Panc1 (cell line): ENCODE results near the gene STYXL1. TPM values are rescaled to one million over a fixed set of nuclear protein-coding genes. Genes with fewer than 3 reads are reported as not detected.

ENCODE experiments used
- ATAC-seq: fragments of 200-7000 bp; cut with Tn5 transposase; 2 replicates; pipeline ENCODE4 v1.9.1; 2020; ENCODE audit warnings: mild to moderate bottlenecking, moderate library complexity
- BruUV-seq: library from RNA; stranded (reverse); fragments of 400-500 nt; replicated peaks from 2 replicates; lab custom pipeline; 2021; lab: Mats Ljungman, UMichigan
- CTCF ChIA-PET: fragments of 300-600 bp; sonication (Branson Sonifier 250); formaldehyde crosslinking; loops from one replicate; lab custom pipeline; 2022; ENCODE audit warnings: antibody characterized with exemption; lab: Charles Lee
- POLR2A ChIA-PET: fragments of 300-600 bp; sonication (Branson Sonifier 250); formaldehyde crosslinking; loops from one replicate; lab custom pipeline; 2022; ENCODE audit warnings: antibody characterized with exemption; lab: Charles Lee
- DNase-seq: peaks from one replicate; pipeline ENCODE4 v3.0.0-alpha.2; 2010; ENCODE audit warnings: low read depth, low spot score
- H3K27ac ChIP-seq: 2 replicates; pipeline ENCODE4 v1.5.1; 2011; ENCODE audit warnings: mild to moderate bottlenecking, low read length, inconsistent platforms
- H3K27me3 ChIP-seq: fragments of 200-500 bp; sonication (Bioruptor generic); 2 replicates; pipeline ENCODE4 v1.6.0; 2014; ENCODE audit warnings: low read length, inconsistent platforms; ENCODE audit not compliant: control insufficient read depth, insufficient read depth
- H3K36me3 ChIP-seq: fragments of 200-500 bp; sonication (Bioruptor generic); 2 replicates; pipeline ENCODE4 v1.5.1; 2014; ENCODE audit warnings: inconsistent platforms, mild to moderate bottlenecking, low read length, moderate library complexity; ENCODE audit not compliant: control insufficient read depth, insufficient read depth
- H3K4me1 ChIP-seq: 2 replicates; pipeline ENCODE4 v1.5.1; 2011; ENCODE audit warnings: inconsistent platforms, mild to moderate bottlenecking, low read length, moderate library complexity; ENCODE audit not compliant: control insufficient read depth, insufficient read depth
- H3K4me3 ChIP-seq, 2 experiments: 2 replicates each; pipeline ENCODE4 v1.5.1; 2011 to 2012; ENCODE audit warnings: low read depth in 2 of 2, low read length in 2 of 2, mild to moderate bottlenecking in 2 of 2, inconsistent platforms in 1 of 2, moderate library complexity in 1 of 2
- H3K9me3 ChIP-seq: fragments of 200-500 bp; sonication (Bioruptor generic); 2 replicates; pipeline ENCODE4 v1.5.1; 2014; ENCODE audit warnings: low read depth, mild to moderate bottlenecking, inconsistent platforms, low read length, moderate library complexity; ENCODE audit not compliant: control insufficient read depth, insufficient read depth
- CTCF ChIP-seq: fragments of 450-650 bp; IDR thresholded peaks from 2 replicates; pipeline ENCODE4 v1.5.1; 2017; ENCODE audit warnings: mild to moderate bottlenecking
- POLR2AphosphoS5 ChIP-seq: IDR thresholded peaks from 2 replicates; pipeline ENCODE4 v1.6.1; 2012; ENCODE audit warnings: mild to moderate bottlenecking, low read depth, low read length, moderate library complexity
- REST ChIP-seq, 2 experiments: IDR thresholded peaks; 2 replicates each; pipeline ENCODE4 v1.6.1; 2011 to 2012; ENCODE audit warnings: low read depth in 2 of 2, control low read depth in 1 of 2, low read length in 1 of 2, mild to moderate bottlenecking in 1 of 2, moderate library complexity in 1 of 2; ENCODE audit not compliant: insufficient read depth in 1 of 2
- SIN3A ChIP-seq: IDR thresholded peaks from 2 replicates; pipeline ENCODE4 v1.6.1; 2012; ENCODE audit warnings: low read depth, mild to moderate bottlenecking, low read length, moderate library complexity, borderline replicate concordance; ENCODE audit not compliant: insufficient read depth
- TCF7L2 ChIP-seq: IDR thresholded peaks from 2 replicates; pipeline ENCODE4 v1.6.1; 2011; ENCODE audit warnings: mild to moderate bottlenecking, low read depth, low read length, inconsistent platforms
- in situ Hi-C: cut with HindIII; loops from 2 replicates; pipeline ENCODE4 v1.10.0; 2016; ENCODE audit warnings: low sequenced_read_pairs, low pct_unique_long_range_greater_than_20kb
- intact Hi-C: fragments of 100-400 bp; cut with micrococcal nuclease; formaldehyde crosslinking; loops from one replicate; pipeline ENCODE4 v1.10.0; 2022; ENCODE audit not compliant: unreplicated experiment
- total RNA-seq: library from RNA; stranded (reverse); gene quantifications from one replicate; pipeline ENCODE4 v1.2.1, GENCODE V29; 2021; ENCODE audit not compliant: unreplicated experiment

Gene STYXL1
- total RNA-seq, 1 experiment from 2014 or later, result 57.6 TPM

GRCh38 chr7:75985009-75985517 is 62.7 kb downstream of the STYXL1 start:
- ChIA-PET CTCF (interaction anchor here (0.6 kb wide), 2 partner anchors 12 to 90 kb away, joined by 4 to 6 read pairs; no protein-coding TSS in a partner anchor), POLR2A (no interaction called here)
- in situ Hi-C loops, result no loop called here

More at GRCh38 chr7:75985009-75985517, 62.7 kb downstream of the STYXL1 start:
- Histone ChIP-seq H3K9me3 (no peaks in the 10 kb centered on the region), H3K4me1 (peaks cover 11% of the 10 kb centered on the region), H3K27me3 (no peaks in the 10 kb centered on the region), H3K27ac (no peak overlapping the region), H3K36me3 (no peaks in the 10 kb centered on the region), H3K4me3 (no peak overlapping the region)
- no TSS peak for BruUV-seq
- no peak for ATAC-seq
- TF ChIP-seq SIN3A (no peak), CTCF (no peak), REST (IDR thresholded peaks at IDR 0.05; ENCODE audit: insufficient read depth in 1 of 2, low read depth in 2 of 2, low read length in 1 of 2) (no peak), TCF7L2 (no peak), POLR2AphosphoS5 (no peak)
- intact Hi-C loops, result no loop called here
- DNase-seq, result no peak
